KOPT-K1 (cell line): Measurements from ENCODE around the gene PPP1R1B.

Source experiments
- H3K27ac ChIP-seq: fragments of 200-600 bp; sonication (generic); 2 replicates; pipeline ENCODE4 v1.5.1; 2016; ENCODE audit warnings: antibody characterized with exemption, mild to moderate bottlenecking, low read depth, low read length; ENCODE audit not compliant: poor library complexity, severe bottlenecking
- H3K36me3 ChIP-seq: fragments of 200-600 bp; sonication (generic); 2 replicates; pipeline ENCODE4 v1.5.1; 2017; ENCODE audit warnings: antibody characterized with exemption, mild to moderate bottlenecking, low read length, moderate library complexity; ENCODE audit not compliant: insufficient read depth
- H3K9me3 ChIP-seq: fragments of 200-600 bp; sonication (generic); 2 replicates; pipeline ENCODE4 v1.5.1; 2017; ENCODE audit warnings: antibody characterized with exemption, low read length, mild to moderate bottlenecking; ENCODE audit not compliant: insufficient read depth, poor library complexity, severe bottlenecking

Gene PPP1R1B

GRCh38 chr17:39660397-39661385, 33.9 kb downstream of the PPP1R1B start:
- Histone ChIP-seq H3K27ac (no peak overlapping the region), H3K9me3 (no peaks in the 10 kb centered on the region), H3K36me3 (peaks cover 73% of the 10 kb centered on the region)

- H3K27ac ChIP-seq, result no peak overlapping the region
- no peaks in the 10 kb centered on the region for H3K9me3 ChIP-seq
- H3K36me3 ChIP-seq, result peaks cover 61% of the 10 kb centered on the region
Measured at GRCh38 chr17:39661744-39662541, 35.2 kb downstream of the PPP1R1B start.

GRCh38 chr17:39662551-39663339, 36.0 kb downstream of the PPP1R1B start:
- H3K36me3 ChIP-seq, result peaks cover 53% of the 10 kb centered on the region
- no peak overlapping the region for H3K27ac ChIP-seq
- H3K9me3 ChIP-seq, result no peaks in the 10 kb centered on the region

GRCh38 chr17:39663340-39663687, 36.6 kb downstream of the PPP1R1B start:
- H3K27ac ChIP-seq, result no peak overlapping the region

GRCh38 chr17:39663688-39664580, 37.2 kb downstream of the PPP1R1B start:
- no peak overlapping the region for H3K27ac ChIP-seq
- H3K9me3 ChIP-seq, result no peaks in the 10 kb centered on the region
- peaks cover 42% of the 10 kb centered on the region for H3K36me3 ChIP-seq

More at GRCh38 chr17:39663340-39663687, 36.6 kb downstream of the PPP1R1B start:
- Histone ChIP-seq H3K36me3 (peaks cover 48% of the 10 kb centered on the region), H3K9me3 (no peaks in the 10 kb centered on the region)

- H3K27ac ChIP-seq, result no peak within 1 kb of the TSS
- peaks cover 32% of the 10 kb centered on the region for H3K36me3 ChIP-seq
- no peaks in the 10 kb centered on the region for H3K9me3 ChIP-seq
Measured at GRCh38 chr17:39664581-39665561, 38.1 kb downstream of the PPP1R1B start, which contains the start of gene TCAP. Gene TCAP (plus strand): TSS chr17:39665349. CDS start chr17:39665360, 11 bp downstream.

GRCh38 chr17:39665642-39666224, 39.0 kb downstream of the PPP1R1B start:
- peaks cover 24% of the 10 kb centered on the region for H3K36me3 ChIP-seq
- H3K9me3 ChIP-seq, result no peaks in the 10 kb centered on the region
- H3K27ac ChIP-seq, result no peak overlapping the region

GRCh38 chr17:39666231-39666600, 39.5 kb downstream of the PPP1R1B start:
- Histone ChIP-seq H3K27ac (no peak overlapping the region), H3K36me3 (peaks cover 19% of the 10 kb centered on the region)

GRCh38 chr17:39666601-39667261, 40.0 kb downstream of the PPP1R1B start:
- Histone ChIP-seq H3K27ac (no peak overlapping the region), H3K9me3 (no peaks in the 10 kb centered on the region), H3K36me3 (peaks cover 14% of the 10 kb centered on the region)

More at GRCh38 chr17:39666231-39666600, 39.5 kb downstream of the PPP1R1B start:
- no peaks in the 10 kb centered on the region for H3K9me3 ChIP-seq

- Histone ChIP-seq H3K9me3 (no peaks in the 10 kb centered on the region), H3K36me3 (peaks cover 7% of the 10 kb centered on the region; the same call in 1 of the 2 replicates), H3K27ac (no peak overlapping the region)
Measured at GRCh38 chr17:39667262-39667944, 40.7 kb downstream of the PPP1R1B start.

- Histone ChIP-seq H3K9me3 (no peaks in the 10 kb centered on the region), H3K36me3 (no peaks in the 10 kb centered on the region; the same call in 1 of the 2 replicates), H3K27ac (no peak within 1 kb of the TSS)
Measured at GRCh38 chr17:39667945-39668924, 41.5 kb downstream of the PPP1R1B start, which contains the start of gene PNMT. Gene PNMT (plus strand): TSS chr17:39668453. CDS start chr17:39668476, 23 bp downstream.
